Liver (tissue), 9 donors: Measurements from ENCODE around the gene CDT1. TPM values are rescaled to one million over a fixed set of nuclear protein-coding genes. Genes with fewer than 3 reads are reported as not detected.
A peak's percentile ranks its signal among the peaks of the same experiment; 100 is the strongest.

Experiments
- DNase-seq: peaks from one replicate; pipeline ENCODE4 v3.0.0-alpha.2; 2017; ENCODE audit warnings: low spot score
- H3K27ac ChIP-seq, 2 donors: one replicate each; pipeline ENCODE4 v1.7.0; 2013; ENCODE audit warnings: inconsistent platforms in 2 of 2, low read length in 2 of 2, control low read depth in 1 of 2, low read depth in 1 of 2, mild to moderate bottlenecking in 1 of 2
- H3K27me3 ChIP-seq, 4 donors: one replicate each; pipeline versions ENCODE4 v1.6.1 to v1.7.0; 2013; ENCODE audit warnings: low read length in 3 of 4, inconsistent platforms in 1 of 4, mild to moderate bottlenecking in 1 of 4, moderate library complexity in 1 of 4; ENCODE audit not compliant: control insufficient read depth in 4 of 4, insufficient read depth in 4 of 4
- H3K36me3 ChIP-seq, 4 donors: one replicate each; pipeline versions ENCODE4 v1.6.1 to v1.7.0; 2013; ENCODE audit warnings: low read length in 3 of 4, mild to moderate bottlenecking in 3 of 4, low read depth in 1 of 4, moderate library complexity in 1 of 4; ENCODE audit not compliant: control insufficient read depth in 4 of 4, insufficient read depth in 3 of 4
- H3K4me1 ChIP-seq, 4 donors: one replicate each; pipeline versions ENCODE4 v1.6.1 to v1.7.0; 2013; ENCODE audit warnings: low read length in 3 of 4, mild to moderate bottlenecking in 3 of 4, moderate library complexity in 1 of 4; ENCODE audit not compliant: control insufficient read depth in 4 of 4, insufficient read depth in 4 of 4
- H3K4me3 ChIP-seq, 3 donors: one replicate each; pipeline versions ENCODE4 v1.6.1 to v1.7.0; 2013; ENCODE audit warnings: low read length in 3 of 3, control low read depth in 1 of 3, low read depth in 1 of 3, mild to moderate bottlenecking in 1 of 3
- H3K9ac ChIP-seq, 2 donors: one replicate each; pipeline ENCODE4 v1.7.0; 2013; ENCODE audit warnings: low read length in 2 of 2, mild to moderate bottlenecking in 2 of 2, moderate library complexity in 2 of 2, control low read depth in 1 of 2, low read depth in 1 of 2
- H3K9me3 ChIP-seq, 4 donors: one replicate each; pipeline versions ENCODE4 v1.6.1 to v1.7.0; 2013; ENCODE audit warnings: low read length in 3 of 4; ENCODE audit not compliant: control insufficient read depth in 4 of 4
- ATF3 ChIP-seq: IDR thresholded peaks from 2 replicates; pipeline ENCODE4 v1.6.1; 2016; ENCODE audit warnings: antibody characterized with exemption
- EGR1 ChIP-seq, 2 donors: IDR thresholded peaks; 2 replicates each; pipeline ENCODE4 v1.6.1; 2016 to 2018; ENCODE audit warnings: antibody characterized with exemption in 2 of 2, low read depth in 2 of 2
- FOXA1 ChIP-seq: IDR thresholded peaks from 2 replicates; pipeline ENCODE4 v1.6.1; 2016; ENCODE audit warnings: antibody characterized with exemption
- FOXA2 ChIP-seq: IDR thresholded peaks from 2 replicates; pipeline ENCODE4 v1.6.1; 2016; ENCODE audit warnings: antibody characterized with exemption
- GABPA ChIP-seq, 2 donors: IDR thresholded peaks in 1 of 2; conservative IDR thresholded peaks in 1 of 2; 2 replicates each; pipeline ENCODE4 v1.6.1; 2016; ENCODE audit warnings: antibody characterized with exemption in 2 of 2, mild to moderate bottlenecking in 1 of 2, moderate library complexity in 1 of 2
- HNF4A ChIP-seq, 2 donors: conservative IDR thresholded peaks; 2 replicates each; pipeline ENCODE4 v1.6.1; 2016; ENCODE audit warnings: antibody characterized with exemption in 2 of 2, mild to moderate bottlenecking in 2 of 2
- JUND ChIP-seq, 2 donors: IDR thresholded peaks; 2 replicates each; pipeline ENCODE4 v1.6.1; 2016; ENCODE audit warnings: antibody characterized with exemption in 2 of 2
- NR2F2 ChIP-seq: IDR thresholded peaks from 2 replicates; pipeline ENCODE4 v1.6.1; 2016; ENCODE audit warnings: antibody characterized with exemption
- RAD21 ChIP-seq, 2 donors: IDR thresholded peaks; 2 replicates each; pipeline ENCODE4 v1.6.1; 2016; ENCODE audit warnings: antibody characterized with exemption in 2 of 2, mild to moderate bottlenecking in 2 of 2
- TAF1 ChIP-seq: conservative IDR thresholded peaks from 2 replicates; pipeline ENCODE4 v1.6.1; 2016; ENCODE audit warnings: antibody characterized with exemption, mild to moderate bottlenecking
- WGBS: extraction: QIAGEN DNeasy Blood & Tissue Kit; methylation state at CpG from one replicate; pipeline ENCODE4 v1.1.7; 2013; 5-methylcytosine and 5-hydroxymethylcytosine counted together
- polyA plus RNA-seq, 2 donors: library from polyadenylated mRNA; stranded (reverse) in 1 of 2; unstranded in 1 of 2; fragments of 200-250 nt in 1 of 2; fragments of >200 nt in 1 of 2; fragmentation: Nextera tagmentation in 1 of 2; extraction: Ambion mirVana in 1 of 2; gene quantifications; one replicate each; pipeline versions ENCODE4 v1.2.1 to v1.2.3, GENCODE V29; 2013 to 2015
- total RNA-seq, 2 donors: library from RNA; depleted of rRNA; stranded (reverse); fragments of >200 nt; gene quantifications; one replicate each; pipeline ENCODE4 v1.2.3, GENCODE V29; 2014
- TF ChIP-seq, protein P1 (sequence below): IDR thresholded peaks from 2 replicates; pipeline ENCODE4 v1.6.1; 2016; ENCODE audit warnings: antibody characterized with exemption
- TF ChIP-seq, protein P2 (sequence below): IDR thresholded peaks from 2 replicates; pipeline ENCODE4 v1.6.1; 2016; ENCODE audit warnings: antibody characterized with exemption
- TF ChIP-seq, protein P3 (sequence below): fragments of 150-350 bp; IDR thresholded peaks from 2 replicates; pipeline ENCODE4 v1.5.1; 2017; ENCODE audit warnings: improper control_type of control experiment, low read depth, low read length; ENCODE audit not compliant: missing input control
- donor health status: healthy.
- donor health status: healthy.
- donor health status: healthy.
- donor health status: healthy.
- donor health status: healthy.

The CDT1 gene
- total and polyA plus RNA-seq, 4 donors = 0.08 to 37.6 (median 0.93) TPM

- Histone ChIP-seq H3K9me3 (no peaks in the 10 kb centered on the region), H3K36me3 (peaks cover 0 to 3% (median 0%) of the 10 kb centered on the region in 4 donors), H3K4me1 (peaks cover 35 to 68% (median 57%) of the 10 kb centered on the region in 4 donors), H3K27me3 (no peaks in the 10 kb centered on the region), H3K4me3 (no peak overlapping the region), H3K9ac (no peak overlapping the region), H3K27ac (peak overlapping the region; percentile 51 to 52)
- WGBS = 80% methylated on average over 16 of the region's 16 CpGs
- no peak for TF ChIP-seq ATF3
- no peak for TF ChIP-seq NR2F2
- DNase-seq = no peak
Observed at GRCh38 chr16:88762258-88762870, 41.2 kb upstream of the CDT1 start.

DNA sequence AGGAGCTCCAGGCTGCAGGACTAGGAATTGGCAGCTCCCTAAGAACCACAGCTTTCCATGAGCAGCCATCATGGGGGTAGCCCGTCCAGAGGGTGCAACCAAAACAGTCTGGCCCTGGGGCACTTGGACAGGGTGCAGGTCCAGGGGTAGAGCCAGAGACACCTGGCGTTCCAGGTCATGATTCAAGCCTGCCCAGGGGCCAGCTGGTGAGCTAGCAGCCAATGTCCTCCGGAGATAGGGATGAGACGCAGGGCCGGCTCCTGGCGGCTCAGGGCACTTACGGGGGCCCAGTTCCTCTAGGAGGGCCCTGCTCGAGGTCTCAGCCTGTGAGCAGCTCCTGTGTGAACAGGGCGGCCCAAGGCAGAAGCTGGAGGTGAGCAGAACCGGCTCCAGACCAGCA is 40.6 kb upstream of the CDT1 start:
- peaks cover 0 to 3% (median 0%) of the 10 kb centered on the region in 4 donors for H3K36me3 ChIP-seq
- DNase-seq = no peak
- H3K4me1 ChIP-seq = peaks cover 38 to 74% (median 61%) of the 10 kb centered on the region in 4 donors
- H3K27ac ChIP-seq = peak overlapping the region; percentile 51 to 52
- TF ChIP-seq ATF3 (no peak), JUND (IDR thresholded peaks at IDR 0.05) (no peak), RAD21 (IDR thresholded peaks at IDR 0.05) (no peak), EGR1 (IDR thresholded peaks at IDR 0.05; ENCODE audit: low read depth in 2 of 2) (no peak), NR2F2 (no peak), TAF1 (no peak), FOXA2 (no peak), FOXA1 (no peak), HNF4A (conservative IDR thresholded peaks at IDR 0.05) (no peak), GABPA (IDR thresholded peaks at IDR 0.05 in 1 of 2, conservative IDR thresholded peaks at IDR 0.05 in 1 of 2) (no peak)
- TF ChIP-seq, protein P1, sequence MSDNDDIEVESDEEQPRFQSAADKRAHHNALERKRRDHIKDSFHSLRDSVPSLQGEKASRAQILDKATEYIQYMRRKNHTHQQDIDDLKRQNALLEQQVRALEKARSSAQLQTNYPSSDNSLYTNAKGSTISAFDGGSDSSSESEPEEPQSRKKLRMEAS = no peak
- TF ChIP-seq, protein P2, sequence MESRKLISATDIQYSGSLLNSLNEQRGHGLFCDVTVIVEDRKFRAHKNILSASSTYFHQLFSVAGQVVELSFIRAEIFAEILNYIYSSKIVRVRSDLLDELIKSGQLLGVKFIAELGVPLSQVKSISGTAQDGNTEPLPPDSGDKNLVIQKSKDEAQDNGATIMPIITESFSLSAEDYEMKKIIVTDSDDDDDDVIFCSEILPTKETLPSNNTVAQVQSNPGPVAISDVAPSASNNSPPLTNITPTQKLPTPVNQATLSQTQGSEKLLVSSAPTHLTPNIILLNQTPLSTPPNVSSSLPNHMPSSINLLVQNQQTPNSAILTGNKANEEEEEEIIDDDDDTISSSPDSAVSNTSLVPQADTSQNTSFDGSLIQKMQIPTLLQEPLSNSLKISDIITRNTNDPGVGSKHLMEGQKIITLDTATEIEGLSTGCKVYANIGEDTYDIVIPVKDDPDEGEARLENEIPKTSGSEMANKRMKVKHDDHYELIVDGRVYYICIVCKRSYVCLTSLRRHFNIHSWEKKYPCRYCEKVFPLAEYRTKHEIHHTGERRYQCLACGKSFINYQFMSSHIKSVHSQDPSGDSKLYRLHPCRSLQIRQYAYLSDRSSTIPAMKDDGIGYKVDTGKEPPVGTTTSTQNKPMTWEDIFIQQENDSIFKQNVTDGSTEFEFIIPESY = no peak
- TF ChIP-seq, protein P3, sequence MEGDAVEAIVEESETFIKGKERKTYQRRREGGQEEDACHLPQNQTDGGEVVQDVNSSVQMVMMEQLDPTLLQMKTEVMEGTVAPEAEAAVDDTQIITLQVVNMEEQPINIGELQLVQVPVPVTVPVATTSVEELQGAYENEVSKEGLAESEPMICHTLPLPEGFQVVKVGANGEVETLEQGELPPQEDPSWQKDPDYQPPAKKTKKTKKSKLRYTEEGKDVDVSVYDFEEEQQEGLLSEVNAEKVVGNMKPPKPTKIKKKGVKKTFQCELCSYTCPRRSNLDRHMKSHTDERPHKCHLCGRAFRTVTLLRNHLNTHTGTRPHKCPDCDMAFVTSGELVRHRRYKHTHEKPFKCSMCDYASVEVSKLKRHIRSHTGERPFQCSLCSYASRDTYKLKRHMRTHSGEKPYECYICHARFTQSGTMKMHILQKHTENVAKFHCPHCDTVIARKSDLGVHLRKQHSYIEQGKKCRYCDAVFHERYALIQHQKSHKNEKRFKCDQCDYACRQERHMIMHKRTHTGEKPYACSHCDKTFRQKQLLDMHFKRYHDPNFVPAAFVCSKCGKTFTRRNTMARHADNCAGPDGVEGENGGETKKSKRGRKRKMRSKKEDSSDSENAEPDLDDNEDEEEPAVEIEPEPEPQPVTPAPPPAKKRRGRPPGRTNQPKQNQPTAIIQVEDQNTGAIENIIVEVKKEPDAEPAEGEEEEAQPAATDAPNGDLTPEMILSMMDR = no peak
- H3K9ac ChIP-seq = no peak overlapping the region
- H3K27me3 ChIP-seq = no peaks in the 10 kb centered on the region
- no peak overlapping the region for H3K4me3 ChIP-seq
- H3K9me3 ChIP-seq = no peaks in the 10 kb centered on the region
- WGBS = 57% methylated on average over 10 of the region's 10 CpGs
